NCI-H82 treated with DMSO at 0.1 percent for 48 hours (cell line): ENCODE data around the gene UBE2L6.

Experiments used
- DNase-seq: peaks from one replicate; lab custom pipeline; 2025; ENCODE audit not compliant: unreplicated experiment; lab: John Stamatoyannopoulos, UW

The UBE2L6 gene

DNA sequence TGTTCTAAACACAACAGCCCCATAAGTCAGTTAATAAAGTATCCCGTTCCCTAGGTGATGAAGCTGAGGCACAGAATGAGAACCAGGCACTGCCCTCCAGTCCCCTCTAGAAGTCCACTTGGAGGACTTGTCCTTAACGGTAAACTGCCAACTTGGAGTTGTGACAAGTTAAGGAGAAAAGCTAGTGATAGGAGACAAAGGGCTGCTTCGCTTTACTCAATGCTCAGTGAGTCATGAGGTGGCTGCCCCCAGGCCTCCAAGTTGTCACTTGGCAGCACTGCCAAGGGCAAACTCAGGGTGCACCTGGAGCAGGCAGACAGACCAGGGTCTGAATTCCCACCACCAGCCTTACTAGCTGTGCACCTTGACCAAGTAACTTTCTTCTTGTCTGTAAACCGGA is 65.5 kb downstream of the UBE2L6 start:
- no peak for DNase-seq
